Retina (tissue), 1 donor: ENCODE data around the gene RASL10B.

Experiments
- DNase-seq: peaks from one replicate; pipeline ENCODE4 v3.0.0-alpha.2; 2016

Gene RASL10B

DNA sequence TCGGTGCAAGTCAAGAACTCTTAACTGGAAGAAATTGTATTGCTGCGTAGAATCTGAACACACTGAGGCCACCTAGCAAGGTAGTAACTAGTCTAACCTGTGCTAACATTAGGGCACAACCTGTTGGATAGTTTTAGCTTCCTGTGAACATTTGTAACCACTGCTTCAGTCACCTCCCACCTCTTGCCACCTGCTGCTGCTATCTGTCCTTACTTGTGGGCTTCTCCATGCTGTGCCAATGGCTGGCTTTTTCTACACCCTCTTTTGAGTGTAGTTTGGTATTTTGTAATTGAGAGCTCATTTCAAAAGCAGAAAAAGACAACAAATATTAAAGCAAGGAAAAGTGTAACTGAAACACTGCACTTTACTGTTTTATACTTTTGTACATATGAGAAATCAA is 7.7 kb upstream of the RASL10B start:
- DNase-seq: no peak

DNA sequence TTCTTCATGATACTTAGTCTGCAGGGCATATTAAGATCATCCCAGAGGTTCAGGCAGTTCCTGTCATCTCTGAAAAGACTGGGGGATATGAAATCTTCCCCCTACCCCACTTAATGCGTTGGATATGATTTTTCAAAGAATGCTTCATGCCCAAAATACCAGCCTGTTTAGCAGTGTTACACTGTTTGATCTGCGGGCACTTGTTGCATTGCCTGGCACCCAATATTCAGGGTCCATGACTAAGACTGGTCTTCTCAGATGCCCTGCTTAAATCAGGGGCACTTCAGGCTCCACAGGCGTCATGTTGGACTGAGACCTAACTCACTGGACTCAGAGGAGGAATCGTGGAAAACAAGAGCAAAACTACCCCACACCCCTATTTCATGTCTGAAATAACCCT is 6.4 kb upstream of the RASL10B start:
- DNase-seq: no peak

DNA sequence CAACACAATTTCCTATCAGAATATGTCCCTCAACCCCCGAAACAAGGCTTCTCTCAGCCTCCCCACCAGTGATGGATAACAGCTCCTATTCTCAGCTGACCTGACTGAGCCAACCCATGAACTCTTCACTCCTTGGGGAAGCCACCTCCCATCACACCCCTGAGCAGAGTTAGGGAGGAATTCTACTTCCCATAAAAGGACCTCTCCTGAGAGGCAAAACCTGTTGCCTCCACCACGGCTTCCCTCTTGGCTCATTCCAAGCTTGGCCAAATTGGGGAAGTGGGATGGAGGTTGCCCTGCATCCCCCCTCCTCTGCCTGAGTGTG is 5.7 kb upstream of the RASL10B start:
- no peak for DNase-seq

DNA sequence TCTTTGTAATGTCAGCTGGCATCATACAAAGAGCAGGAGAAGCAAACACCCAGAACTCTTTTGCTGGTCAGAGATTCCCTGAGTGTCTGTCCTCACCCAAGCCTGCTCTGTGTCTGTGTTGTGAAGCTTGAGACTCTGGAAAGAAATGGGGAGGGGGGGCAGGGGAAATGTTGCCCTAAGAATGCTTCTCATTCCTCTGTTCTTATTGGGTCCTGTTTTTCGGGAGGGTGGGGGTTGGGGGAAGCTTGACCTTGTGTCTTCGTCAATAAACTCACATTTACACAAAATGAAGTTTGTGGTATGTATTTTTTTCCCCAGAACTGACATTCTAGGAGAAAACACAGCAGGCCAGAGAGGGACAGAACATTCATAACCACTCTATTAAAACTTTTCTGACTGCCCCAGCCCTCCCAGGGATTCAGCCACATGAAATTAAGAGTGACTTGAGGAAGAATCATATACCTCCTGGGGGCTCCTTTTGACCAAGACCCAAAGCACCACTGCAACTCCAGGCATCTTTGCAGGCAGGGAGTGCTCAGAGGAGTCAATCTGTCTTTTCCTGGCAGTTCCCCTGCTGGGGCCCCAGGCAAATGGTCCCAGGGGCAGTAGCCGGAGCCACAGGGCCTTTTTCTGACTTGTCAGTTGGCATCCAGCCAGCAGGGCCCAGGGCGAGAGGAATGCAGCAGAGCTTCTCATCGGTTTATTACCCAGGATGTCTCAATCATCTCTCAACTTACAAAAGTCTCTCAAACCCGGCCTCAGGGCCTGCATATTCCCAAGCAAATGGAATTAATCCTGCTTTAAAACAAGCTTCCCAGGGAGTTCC is 5.1 kb upstream of the RASL10B start:
- DNase-seq: peak; percentile 44

DNA sequence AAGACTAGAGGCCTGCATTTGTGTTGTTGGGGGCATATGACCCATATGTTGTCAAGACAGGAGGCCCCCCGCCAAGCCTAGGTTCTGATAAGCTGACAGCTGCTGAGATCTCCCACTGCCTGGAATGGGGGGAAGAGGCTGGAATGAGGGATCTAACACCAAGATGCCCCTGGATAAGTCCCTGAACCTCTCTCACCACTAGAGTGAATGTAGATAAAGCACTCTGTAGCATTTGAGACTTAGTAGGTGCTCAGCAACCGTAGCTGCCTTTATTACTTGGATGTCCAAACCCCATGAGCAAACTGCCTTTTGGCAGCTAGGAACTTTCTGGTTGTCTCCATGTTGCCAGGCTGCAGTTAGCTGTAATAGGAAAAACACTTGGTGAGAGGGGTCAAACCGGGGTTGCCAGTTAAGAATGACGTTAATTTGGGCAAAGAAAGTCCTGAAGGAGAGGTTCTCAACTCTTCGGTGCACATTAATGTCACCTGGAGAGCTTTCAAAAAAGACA is 4.4 kb upstream of the RASL10B start:
- DNase-seq: no peak

DNA sequence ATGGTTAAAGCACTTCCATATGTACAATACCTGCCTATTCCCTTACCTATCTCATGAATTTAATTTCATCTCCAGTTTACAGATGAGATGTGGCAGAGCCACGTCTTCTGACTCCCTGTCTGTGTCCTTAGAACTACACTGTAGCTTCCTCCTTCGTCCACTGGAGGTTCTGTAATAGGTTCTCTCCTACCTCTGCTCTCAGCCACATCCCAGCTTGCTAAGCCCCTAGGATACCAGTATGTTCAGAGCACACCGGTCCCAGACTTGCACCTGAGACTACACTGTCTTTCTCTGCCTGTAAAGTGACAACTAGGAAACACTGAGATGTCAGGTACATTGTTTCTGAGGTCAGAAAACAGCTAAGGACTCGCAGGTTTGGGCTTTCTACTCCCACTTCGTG is 3.8 kb upstream of the RASL10B start:
- no peak for DNase-seq

DNA sequence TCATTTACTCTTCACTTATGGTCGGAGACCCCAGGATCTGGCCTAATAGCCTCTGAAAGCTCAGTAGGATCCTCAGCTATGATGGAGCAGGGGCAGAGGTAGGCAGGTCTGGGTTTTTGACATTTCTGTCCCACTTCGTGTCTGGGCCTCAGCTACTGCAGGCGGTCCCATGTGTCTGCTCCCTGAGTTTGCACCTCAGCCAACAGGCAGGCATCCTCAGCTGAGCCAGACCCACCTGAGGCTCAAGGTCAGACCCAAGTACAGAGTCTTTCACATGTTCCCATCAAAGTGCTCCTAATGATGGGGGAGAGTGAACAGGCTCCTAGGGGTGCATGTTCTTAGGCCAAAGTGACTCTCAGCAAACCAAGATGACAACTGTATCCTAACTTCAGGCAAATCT is 2.9 kb upstream of the RASL10B start:
- no peak for DNase-seq

DNA sequence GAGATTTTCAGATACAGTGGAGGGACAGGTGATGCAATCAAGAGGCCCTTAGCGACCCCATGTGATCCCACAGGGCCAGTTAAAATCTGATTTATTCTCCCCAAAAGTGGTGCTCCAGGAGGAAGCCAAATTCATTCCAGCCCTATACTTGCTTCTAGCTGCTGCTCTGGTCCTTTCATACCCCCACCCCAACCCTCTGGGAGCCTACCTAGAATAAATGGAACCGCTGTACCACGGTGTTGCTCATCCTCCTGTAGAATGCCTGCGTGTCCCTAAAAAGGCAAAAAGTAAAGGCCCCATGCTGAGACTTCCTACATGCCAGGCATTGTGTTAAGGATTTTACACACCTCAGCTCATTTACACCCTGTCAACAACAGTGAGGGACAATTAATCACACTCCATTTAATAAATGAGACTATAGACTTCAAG is 2.0 kb upstream of the RASL10B start:
- DNase-seq: no peak

DNA sequence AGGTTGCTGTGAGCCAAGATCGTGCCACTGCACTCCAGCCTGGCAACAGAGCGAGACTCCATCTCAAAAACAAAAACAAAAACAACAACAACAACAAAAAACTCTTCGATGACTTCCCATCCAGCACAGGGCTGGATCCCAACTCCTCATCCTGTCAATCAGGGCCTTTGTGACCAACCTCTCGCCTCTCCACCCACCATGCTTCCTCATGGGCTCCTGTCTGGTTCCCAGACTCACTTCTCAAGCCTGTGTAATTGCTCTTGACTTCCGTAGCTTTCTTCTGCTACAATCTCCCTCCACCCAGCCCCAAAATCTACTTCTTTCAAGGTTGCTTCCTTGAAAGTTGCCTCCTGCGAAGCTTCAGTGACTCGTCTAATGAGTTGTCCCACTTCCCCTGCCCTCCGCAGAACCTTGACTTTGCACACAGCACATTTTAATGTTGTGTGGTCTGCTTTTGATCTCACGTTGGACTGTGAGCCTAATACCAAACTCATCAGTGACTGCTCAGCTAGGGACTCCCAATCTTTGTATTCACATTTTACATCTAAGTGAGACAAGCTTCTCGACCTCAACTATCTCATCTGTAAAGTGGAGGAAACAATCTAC is 936 bp upstream of the RASL10B start:
- no peak for DNase-seq

DNA sequence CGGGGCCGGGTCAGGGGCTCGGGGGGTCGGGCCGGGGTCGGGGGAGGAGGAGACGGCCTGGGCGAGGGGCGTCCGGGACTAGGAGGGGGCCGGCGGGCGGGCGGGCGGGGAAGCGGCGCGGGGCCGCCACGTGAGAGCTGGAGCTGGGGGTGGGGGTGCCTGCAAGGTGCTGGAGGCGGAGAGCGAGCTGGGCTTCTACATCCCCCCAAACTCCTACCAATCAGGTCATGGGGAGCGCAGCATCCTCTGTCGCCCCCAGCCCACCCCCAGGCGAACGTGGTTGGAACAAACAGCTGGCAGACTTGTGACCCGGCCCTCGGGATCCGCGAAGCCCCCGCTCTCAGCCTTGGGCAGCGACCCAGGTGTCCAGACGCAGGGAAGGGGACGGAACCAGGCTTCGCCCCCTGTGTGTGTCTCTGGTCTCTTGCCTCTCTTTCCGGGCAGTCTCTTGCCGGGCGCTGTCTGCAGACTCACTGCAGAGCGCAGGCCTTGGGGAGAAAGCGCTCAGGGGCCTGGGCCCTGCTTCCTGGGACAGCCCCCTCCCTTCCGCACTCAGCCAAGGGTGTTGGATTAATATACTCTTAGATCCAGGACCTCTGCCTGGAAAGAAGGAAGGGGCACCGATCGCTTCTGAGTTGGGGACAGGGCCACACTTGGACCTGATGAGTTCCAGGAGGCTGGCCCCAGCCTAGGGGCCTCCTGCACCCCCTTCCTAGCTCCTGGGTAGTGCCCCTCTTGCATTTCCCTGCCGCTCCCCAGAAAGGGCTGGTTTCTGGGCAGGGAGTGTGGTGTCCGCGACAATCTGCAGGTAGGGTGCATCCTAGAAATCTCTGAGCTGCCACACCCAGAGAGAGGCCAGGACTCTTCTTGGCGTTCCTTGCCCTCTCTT is 722 bp downstream of the RASL10B start:
- DNase-seq: peak; percentile 64

DNA sequence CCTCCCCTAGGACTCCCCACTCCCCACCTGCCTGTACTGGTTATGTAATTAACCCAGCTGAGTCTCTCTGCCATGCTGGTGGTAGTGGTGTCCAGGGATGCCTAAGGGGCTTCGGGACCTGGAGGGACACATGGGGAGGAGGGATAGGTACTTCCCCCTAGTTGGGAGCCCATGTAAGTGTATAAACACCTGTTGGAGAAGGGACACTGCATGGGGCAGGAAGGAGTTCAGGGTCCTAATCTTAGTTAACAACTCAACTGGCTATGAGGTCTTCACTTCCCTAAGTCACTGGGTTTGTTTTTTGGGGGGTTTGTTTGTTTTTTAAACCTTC is 1.3 kb downstream of the RASL10B start:
- no peak for DNase-seq

DNA sequence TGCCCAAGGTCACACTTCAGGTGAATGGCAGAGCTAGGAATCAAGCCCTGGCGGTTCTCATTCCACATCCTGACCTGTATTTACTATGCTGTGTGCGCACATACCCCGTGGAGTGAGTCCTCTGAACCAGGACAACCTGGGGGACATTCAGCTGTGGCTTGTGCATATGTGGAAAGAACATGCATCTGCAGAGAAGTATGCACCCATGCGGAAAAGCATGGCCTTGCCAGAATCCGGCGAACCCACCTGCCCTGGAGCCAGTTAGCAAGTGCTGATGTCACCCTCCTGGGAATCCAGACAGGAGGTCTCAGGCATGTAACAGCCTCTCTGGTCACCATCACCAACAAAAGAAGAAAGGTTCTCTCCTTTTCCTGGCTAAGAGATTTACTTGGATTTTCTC is 1.9 kb downstream of the RASL10B start:
- no peak for DNase-seq

DNA sequence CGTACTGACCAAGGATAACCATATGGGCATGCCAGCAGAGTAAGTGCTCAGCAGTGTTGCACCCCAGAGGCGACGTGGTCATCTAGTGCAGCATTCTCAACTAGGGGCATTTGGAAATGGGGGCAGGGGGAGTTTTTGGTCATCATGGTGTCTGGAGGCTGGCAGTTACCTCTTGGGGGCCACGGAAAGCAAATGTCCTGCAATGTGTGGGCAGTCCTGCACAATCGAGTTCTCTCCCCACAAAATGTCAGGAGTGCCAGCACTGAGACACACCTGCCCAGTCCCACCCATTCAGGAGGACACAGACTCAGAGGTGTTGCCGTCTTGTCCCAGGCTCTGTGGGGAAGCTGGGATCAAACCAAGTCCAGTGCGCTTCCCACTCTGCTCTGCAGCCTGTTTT is 3.0 kb downstream of the RASL10B start:
- DNase-seq: no peak

DNA sequence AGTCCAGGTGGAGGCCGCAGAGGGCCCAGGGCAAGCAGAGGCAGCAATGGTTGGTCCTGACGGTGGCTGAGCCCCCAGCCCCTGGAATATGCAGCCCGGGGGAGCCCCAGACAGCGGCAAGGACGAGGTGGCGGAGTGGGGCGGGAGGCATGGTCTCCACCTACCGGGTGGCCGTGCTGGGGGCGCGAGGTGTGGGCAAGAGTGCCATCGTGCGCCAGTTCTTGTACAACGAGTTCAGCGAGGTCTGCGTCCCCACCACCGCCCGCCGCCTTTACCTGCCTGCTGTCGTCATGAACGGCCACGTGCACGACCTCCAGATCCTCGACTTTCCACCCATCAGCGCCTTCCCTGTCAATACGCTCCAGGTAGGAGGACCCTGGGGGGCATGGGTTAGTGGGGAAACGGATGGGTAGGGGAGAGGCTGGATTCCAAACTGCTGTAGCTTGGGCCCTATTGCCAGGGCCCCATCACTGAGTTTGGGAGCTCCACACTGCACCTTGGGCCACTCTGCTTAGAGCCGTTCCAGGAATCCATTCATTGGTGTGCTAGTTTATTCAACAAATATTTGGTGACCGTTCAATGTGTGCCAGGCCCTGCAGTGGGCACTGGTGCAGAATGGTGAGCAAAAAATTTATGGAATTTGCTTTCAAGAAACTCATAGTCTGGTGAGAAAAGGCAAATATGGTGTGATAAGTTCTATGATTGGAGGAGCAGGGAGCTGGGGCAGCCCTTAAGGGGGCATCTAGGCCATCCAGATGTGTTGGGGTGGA is 3.8 kb downstream of the RASL10B start:
- DNase-seq: no peak

DNA sequence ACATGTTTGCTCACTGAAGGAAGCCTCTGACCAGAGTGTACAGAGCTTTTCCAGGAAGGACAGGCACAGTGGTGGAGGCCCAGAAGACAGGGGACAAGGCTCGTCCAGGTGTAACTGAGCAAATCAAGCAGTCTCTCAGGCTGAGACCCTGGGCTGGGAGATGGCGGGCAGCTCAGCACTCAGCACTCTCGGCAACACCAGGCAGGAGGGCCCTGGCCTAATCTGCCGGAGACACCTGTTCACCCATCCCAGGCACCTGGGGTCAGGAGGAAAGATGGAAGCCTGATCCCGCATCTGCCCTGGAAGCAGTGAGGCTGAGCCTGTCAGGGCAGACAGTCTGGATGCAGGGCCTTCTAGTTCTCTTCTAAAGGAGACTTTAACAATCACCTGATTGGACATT is 4.8 kb downstream of the RASL10B start:
- DNase-seq: no peak

DNA sequence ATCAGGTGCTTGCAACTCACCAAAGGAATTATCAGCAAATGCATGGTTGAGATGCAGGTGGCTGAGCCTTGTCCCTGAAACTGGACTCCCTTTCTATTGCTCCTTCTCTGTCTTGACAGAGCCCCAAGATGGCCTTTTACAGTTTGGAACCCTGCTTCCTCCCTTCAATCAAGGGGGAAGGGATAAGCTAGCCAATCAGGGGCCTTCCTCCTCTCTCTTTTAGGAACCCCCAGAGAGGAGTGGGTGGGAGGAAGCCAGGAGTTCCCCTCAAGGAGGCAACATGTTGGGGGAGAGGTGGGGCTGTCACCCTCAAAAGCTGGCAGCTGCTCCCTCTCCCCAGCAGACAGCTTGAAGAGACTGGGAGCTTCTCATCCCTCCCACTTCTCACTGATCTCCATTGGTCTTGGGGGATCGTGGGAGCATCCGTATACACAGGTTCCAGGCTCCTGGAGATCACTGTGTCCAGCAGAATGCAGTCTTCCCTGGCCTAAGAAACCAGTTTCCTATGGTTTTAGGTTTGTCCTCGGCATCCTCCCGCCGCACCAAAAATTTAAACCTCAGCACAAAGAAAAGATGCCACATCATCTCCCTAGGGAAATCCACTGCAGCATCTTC is 7.2 kb downstream of the RASL10B start:
- DNase-seq: no peak

DNA sequence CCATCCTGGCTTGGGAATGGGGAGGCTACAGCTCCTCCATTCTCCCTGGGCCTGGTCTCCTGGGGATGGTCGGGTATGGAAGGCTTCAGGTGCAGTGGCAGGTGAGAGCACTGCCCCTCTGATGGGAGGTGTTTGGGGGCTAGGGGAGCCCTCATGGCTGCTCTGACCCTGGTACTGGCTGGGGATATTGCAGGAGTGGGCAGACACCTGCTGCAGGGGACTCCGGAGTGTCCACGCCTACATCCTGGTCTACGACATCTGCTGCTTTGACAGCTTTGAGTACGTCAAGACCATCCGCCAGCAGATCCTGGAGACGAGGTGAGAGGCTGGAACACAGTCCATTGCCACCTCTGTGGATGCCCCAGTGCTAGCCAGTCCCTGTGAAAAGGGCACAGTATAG is 8.8 kb downstream of the RASL10B start:
- no peak for DNase-seq

DNA sequence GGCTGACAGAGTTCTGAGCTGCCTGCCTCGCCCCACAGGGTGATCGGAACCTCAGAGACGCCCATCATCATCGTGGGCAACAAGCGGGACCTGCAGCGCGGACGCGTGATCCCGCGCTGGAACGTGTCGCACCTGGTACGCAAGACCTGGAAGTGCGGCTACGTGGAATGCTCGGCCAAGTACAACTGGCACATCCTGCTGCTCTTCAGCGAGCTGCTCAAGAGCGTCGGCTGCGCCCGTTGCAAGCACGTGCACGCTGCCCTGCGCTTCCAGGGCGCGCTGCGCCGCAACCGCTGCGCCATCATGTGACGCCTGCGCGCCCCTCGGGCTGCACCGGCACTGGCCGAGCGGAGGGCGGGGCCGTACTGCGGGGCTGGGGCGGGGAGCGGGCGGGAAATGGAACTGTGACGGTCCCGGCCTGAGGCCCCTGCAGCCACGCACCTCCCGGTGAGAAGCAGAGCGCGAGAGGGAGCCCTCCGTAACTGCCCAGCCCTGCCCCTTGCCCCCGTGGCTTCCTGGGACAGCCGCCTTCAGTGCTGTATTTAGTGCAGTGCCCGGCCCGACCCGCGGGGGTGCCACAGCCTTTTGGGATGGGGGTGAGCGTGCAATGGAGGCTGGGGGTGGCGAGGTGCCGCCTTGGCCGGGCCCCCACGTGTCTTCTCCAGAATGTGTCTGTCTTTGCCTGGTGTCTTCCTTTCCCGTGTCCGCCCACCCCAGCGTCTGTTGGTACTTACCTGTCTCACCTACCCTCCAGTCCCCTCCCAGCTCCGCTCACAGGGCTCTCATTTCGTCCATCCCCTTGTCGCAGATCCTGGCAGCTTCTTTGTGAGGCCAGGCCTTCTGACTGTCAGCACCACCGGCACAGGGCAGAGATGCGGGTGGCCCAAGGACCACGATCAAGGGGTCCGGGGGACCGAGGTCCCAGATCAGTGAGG is 9.8 kb downstream of the RASL10B start:
- peak; percentile 47 for DNase-seq

DNA sequence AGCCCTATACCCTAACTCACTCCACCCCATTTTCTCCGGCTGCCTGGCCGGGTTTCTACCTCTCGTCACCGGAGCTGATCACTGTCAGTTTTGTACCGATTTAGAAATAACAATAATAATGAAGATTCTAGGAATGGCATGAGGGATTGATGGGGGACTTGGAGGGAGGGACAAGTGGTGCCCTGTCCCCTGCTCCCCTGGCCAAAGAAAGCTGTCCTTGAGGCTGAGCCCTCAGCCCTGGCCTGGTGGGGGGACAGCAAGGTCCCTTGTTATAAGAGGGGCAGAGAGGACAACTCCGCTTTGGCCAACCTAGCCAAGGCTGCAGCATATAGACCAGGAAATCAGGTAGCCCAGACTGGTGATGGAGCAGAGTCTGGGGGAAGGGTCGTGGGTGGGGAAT is 11.1 kb downstream of the RASL10B start:
- no peak for DNase-seq

DNA sequence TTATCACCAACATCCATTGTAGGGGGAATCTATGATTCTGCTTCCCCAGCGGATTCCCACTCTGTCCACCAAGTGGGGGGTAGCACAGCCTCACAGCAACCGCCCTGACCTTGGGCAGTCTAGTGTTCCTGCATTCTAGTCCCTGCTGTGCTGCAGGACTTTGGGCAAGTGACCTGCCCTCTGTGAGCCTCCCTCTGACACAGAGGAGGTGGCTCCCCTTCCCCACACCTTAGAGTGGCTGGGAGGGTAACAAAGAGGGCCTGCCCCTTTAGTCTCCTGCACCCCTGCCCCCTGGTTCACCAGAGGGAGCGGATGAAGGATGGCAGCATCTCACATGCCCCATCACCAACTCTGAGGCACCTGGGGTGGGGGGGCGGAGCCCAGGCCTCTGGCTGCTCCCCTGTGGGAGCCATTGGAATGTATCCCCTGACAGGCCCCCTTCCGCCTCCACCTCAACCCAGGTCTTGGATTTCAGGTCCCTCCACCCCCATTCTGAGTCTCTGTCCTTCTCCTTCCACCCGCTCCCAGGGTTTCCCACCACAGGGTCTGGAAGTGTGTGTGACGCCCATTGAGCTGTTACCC is 11.5 kb downstream of the RASL10B start:
- no peak for DNase-seq
